Sciatic nerve (tissue), 2 donors: Measurements from ENCODE around the gene ARHGEF1. TPM values are rescaled to one million over a fixed set of nuclear protein-coding genes. Genes with fewer than 3 reads are reported as not detected.

Experiments
- ATAC-seq: fragments of 200-7000 bp; cut with Tn5 transposase; one replicate; pipeline ENCODE4 v1.9.1; 2020; ENCODE audit warnings: mild to moderate bottlenecking, moderate library complexity
- DNase-seq: peaks from one replicate; pipeline ENCODE4 v3.0.0-alpha.2; 2020; ENCODE audit warnings: low spot score
- intact Hi-C: fragments of 100-400 bp; cut with DNase I; formaldehyde crosslinking; loops from one replicate; pipeline ENCODE4 v1.14.2; 2022
- total RNA-seq: library from RNA; stranded (reverse); fragmentation: NEBNext Ultra II Directional; extraction: Animal tissue kit (Norgen Biotek cat#: 25700); gene quantifications from one replicate; pipeline ENCODE4 v1.2.1, GENCODE V29; 2021
- donor health status: DM: no; HTN: no; CAD: no.
- donor health status: DM: no; HTN: no; CAD: no.

The ARHGEF1 gene
- total RNA-seq, 1 donor from 2014 or later: 137 TPM

DNA sequence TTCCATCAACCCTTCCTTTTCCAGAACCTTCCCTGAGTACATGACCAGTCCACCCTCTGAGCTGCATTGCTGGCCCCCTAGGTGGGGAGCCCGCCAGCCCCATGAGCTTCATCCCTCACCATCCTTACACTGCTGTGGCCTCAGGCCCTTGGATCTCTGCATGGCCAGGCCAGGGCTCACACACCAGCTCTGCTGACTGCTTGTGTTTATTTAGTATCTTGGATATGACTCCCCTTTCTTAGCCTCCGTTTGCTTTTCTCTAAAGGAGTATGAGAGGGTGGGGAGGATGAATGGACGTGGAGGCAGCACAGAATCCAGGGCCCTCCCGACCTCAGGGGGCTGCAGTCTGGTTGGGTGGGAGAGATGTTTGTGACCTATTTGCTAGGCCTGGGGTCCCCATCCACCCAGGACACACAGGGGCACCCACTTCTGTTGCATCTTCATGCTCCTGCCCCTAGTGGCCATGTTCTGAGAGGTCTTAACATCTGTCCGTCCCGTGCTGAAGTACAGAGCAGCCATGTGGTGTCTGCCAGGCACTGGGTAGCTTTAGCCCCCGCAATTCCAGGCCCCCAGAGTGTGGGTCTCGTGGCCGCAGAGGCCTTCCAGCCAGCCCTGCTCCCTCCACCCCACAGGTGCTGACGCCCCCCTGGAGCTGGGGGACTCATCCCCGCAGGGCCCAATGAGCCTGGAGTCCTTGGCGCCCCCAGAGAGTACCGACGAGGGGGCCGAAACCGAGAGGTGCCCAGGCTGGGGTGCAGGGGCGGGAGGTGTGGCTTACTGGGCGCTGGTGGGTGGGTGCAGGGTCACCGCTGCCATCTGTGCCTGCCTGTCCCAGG is 13.0 kb downstream of the ARHGEF1 start:
- intact Hi-C loops: no loop called here

GRCh38 chr19:41896581-41896942 is 13.6 kb downstream of the ARHGEF1 start:
- intact Hi-C loops: no loop called here
- DNase-seq (no peak), ATAC-seq (no peak)

More for the DNA sequence above, 13.0 kb downstream of the ARHGEF1 start:
- DNase-seq: no peak
- ATAC-seq: no peak

- intact Hi-C loops: no loop called here
- DNase-seq: no peak
- ATAC-seq: no peak
Measured at GRCh38 chr19:41897181-41897580, 14.2 kb downstream of the ARHGEF1 start.

DNA sequence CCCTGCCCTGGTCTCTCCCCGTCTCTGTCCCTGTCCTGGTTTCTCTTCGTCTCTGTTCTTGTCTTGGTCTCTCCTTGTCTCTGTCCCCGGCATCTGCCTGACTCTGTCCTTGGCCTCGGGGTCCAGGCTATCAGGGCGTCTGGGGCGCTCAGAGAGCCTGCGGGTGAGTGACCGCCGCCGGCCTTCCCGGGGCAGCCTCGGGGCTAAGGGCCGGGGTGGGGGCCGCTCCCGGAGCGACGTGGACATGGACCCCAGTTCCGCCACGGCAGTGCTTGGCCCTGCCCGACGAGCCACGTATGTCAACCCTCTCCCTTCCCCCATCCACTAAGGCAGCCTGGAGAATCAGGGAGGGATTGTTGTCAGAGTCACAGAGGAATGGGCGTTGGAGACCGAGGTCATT is 14.8 kb downstream of the ARHGEF1 start:
- ATAC-seq (no peak), DNase-seq (no peak)
- intact Hi-C loops: no loop called here

DNA sequence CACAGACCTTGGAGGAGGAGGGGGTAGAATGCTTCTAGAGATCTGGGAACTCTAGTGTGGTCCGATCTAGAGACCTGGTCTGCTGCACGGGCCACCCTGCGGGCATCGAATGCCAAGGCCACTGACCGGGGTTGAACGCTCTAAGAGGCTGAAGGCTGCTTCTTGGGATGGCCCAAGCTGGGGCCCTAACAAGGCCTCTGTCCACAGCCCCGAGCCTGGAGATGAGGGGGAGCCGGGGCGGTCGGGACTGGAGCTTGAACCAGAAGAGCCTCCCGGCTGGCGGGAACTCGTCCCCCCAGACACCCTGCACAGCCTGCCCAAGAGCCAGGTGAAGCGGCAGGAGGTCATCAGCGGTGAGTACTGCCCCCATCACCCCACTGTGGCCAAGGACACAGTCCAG is 15.3 kb downstream of the ARHGEF1 start:
- intact Hi-C loops: no loop called here
- ATAC-seq (no peak), DNase-seq (no peak)

DNA sequence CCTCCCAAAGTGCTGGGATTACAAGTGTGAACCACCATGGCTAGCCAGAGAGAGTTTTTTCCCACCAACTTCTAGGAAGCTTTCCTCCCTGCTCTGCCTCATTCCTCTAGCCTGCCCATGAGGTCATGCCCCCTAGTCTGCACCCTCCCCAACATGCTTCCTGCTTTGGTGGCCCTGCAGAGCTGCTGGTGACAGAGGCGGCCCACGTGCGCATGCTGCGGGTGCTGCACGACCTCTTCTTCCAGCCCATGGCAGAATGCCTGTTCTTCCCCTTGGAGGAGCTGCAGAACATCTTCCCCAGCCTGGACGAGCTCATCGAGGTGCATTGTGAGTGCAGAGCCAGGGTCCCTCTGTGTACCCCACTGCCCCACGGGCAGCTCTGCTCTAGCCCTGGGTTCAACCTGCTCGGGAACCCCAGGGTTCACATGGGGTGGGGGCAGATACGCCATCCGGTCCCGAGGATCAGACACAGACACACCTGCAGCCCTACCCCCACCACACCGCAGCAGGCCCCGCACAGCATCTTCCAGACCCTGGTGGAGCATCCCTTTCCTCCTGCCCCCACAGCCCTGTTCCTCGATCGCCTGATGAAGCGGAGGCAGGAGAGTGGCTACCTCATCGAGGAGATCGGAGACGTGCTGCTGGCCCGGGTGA is 18.9 kb downstream of the ARHGEF1 start:
- ATAC-seq (no peak), DNase-seq (no peak)
- intact Hi-C loops: no loop called here

DNA sequence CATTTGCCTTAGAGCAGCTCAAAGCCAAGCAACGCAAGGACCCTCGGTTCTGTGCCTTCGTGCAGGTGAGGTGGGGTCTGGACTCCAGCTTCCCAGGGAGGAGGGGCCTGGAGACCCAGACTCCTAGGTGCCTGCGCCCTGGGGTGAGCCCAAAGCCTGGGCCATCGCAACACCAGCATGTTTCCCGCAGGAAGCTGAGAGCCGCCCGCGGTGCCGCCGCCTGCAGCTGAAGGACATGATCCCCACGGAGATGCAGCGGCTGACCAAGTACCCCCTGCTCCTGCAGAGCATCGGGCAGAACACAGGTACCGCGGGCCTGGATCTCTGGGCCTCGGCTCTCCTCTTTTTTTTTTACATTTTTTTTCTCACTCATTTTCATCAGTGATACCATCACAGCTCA is 19.6 kb downstream of the ARHGEF1 start:
- ATAC-seq (no peak), DNase-seq (no peak)
- intact Hi-C loops: no loop called here

- ATAC-seq: no peak
- intact Hi-C loops: no loop called here
- no peak for DNase-seq
Measured at GRCh38 chr19:41903193-41903953, 20.4 kb downstream of the ARHGEF1 start.

- intact Hi-C loops: no loop called here
- DNase-seq (no peak), ATAC-seq (no peak)
Measured at GRCh38 chr19:41904118-41904870, 21.3 kb downstream of the ARHGEF1 start.

DNA sequence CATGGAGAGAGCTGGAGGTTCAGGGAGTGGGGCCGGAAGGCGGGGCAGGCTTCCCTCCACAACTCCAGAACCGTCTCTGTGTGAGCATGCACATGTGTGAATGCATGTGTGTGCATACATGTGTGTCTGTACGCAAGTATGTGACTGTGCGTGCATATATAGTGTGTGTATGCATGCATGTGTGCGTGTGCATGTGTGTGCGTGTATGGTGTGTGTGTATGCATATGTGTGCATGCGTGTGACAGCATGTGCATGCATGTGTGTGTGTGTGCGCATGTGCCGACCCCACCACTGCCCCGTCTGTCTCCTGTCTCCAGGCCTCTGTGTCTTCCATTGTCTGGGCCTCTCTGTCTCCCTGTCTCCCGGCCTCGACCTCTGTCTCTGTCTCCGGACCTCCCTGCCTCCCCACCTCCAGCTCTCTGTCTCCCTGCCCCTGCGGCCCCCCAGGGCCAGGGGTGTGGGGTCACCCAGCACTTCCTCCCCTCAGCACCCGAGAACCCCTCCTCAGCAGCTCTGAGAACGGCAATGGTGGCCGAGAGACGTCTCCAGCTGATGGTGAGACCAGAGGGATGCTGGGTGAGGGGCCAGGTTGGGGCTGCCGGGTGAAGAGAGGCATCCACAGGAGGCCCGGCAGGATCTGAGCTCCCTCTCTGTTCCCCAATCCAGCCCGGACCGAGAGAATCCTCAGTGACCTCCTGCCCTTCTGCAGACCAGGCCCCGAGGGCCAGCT is 22.5 kb downstream of the ARHGEF1 start:
- intact Hi-C loops: no loop called here
- ATAC-seq: no peak
- DNase-seq: no peak

DNA sequence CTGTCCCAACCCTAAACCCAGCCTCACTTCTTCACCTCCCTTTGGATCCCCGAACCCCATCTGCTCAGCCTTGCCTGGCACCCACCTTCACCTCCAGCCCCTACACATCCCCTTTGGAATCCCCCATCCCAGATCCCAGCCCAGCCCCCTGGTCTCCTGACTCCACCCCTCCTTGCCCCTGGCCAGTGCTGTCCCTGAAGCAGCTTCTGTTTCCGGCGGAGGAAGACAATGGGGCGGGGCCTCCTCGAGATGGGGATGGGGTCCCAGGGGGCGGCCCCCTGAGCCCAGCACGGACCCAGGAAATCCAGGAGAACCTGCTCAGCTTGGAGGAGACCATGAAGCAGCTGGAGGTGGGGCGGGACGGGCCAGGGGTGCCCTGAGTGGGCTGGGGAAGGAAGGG is 23.3 kb downstream of the ARHGEF1 start:
- ATAC-seq: no peak
- no peak for DNase-seq
- intact Hi-C loops: no loop called here

DNA sequence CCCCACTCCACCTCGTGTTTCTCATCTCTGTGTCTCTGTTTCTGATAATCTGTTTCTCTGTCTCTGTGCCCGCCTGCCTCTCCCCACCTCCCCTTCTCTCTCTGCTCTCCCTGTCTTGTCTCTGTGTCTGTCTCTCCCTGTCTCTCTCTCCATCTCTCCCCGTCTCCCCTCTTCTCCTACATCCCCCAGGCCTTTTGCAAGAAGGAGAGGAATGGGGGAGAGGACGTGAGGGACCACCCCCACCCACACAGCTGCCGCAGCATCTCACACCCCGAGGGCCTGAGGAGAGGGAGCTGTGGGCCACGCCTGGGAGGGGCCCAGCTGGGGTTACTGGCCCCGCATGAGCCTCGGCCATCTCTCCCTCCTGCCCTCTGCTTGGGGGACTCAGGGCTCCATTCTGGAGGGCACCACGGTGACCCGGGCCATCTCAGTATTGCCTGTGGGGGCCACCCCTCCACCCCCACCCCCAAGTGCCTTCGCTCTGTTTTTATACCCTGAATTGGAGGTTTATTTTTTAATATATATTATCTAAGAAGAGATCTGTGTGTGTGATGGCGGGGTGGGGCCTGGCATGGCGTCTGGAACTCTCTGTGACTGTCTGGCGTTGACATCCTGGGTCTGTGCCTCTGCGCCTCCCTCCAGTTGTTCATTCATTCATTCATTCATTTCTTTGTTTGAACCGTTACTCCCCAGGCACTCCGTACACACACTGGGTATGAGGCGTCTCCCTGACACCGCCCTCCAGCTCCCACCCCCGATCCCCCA is 24.1 kb downstream of the ARHGEF1 start:
- ATAC-seq (no peak), DNase-seq (no peak)
- intact Hi-C loops: no loop called here

- ATAC-seq: no peak
- intact Hi-C loops: no loop called here
- no peak for DNase-seq
Measured at GRCh38 chr19:41907994-41908615, 25.1 kb downstream of the ARHGEF1 start.

GRCh38 chr19:41908724-41909464 is 25.9 kb downstream of the ARHGEF1 start:
- intact Hi-C loops: no loop called here
- no peak for ATAC-seq
- no peak for DNase-seq

GRCh38 chr19:41909706-41910105 is 26.7 kb downstream of the ARHGEF1 start:
- intact Hi-C loops: no loop called here
- ATAC-seq: no peak

GRCh38 chr19:41910240-41910991 is 27.4 kb downstream of the ARHGEF1 start:
- DNase-seq (no peak), ATAC-seq (no peak)
- intact Hi-C loops: no loop called here

More at GRCh38 chr19:41909706-41910105, 26.7 kb downstream of the ARHGEF1 start:
- DNase-seq: no peak
